K562 (cell line): ENCODE data around the gene BID. TPM values are rescaled to one million over a fixed set of nuclear protein-coding genes. Genes with fewer than 3 reads are reported as not detected.
A peak's percentile ranks its signal among the peaks of the same experiment; 100 is the strongest.

Experiments
- CBFA2T3 ChIP-seq: fragments of 450-650 bp; IDR thresholded peaks from 2 replicates; pipeline ENCODE4 v1.6.1; 2017
- CREB1 ChIP-seq, 2 experiments: sonication (generic) in 1 of 2; formaldehyde crosslinking in 1 of 2; IDR thresholded peaks; 2 replicates each; pipeline versions ENCODE4 v1.6.1 to v1.8.0; 2012 to 2022; ENCODE audit warnings: inconsistent platforms in 1 of 2, mild to moderate bottlenecking in 1 of 2, missing genetic modification reagents in 1 of 2, moderate library complexity in 1 of 2
- EWSR1 ChIP-seq: fragments of 450-650 bp; IDR thresholded peaks from 2 replicates; pipeline ENCODE4 v1.6.1; 2018; ENCODE audit warnings: borderline replicate concordance, mild to moderate bottlenecking, low read depth, moderate library complexity; ENCODE audit not compliant: partially characterized antibody
- HNRNPLL ChIP-seq: fragments of 200-400 bp; formaldehyde crosslinking; IDR thresholded peaks from 2 replicates; pipeline ENCODE4 v1.6.1; 2017; ENCODE audit warnings: low read length, low read depth, mild to moderate bottlenecking; ENCODE audit not compliant: poor library complexity, severe bottlenecking
- JUND ChIP-seq, 2 experiments: IDR thresholded peaks; 2 replicates in 1 of 2; 3 replicates in 1 of 2; pipeline ENCODE4 v1.6.1; 2011; ENCODE audit warnings: borderline replicate concordance in 2 of 2, low read depth in 2 of 2, low read length in 2 of 2, improper control_type of control experiment in 1 of 2, missing biosample characterization in 1 of 2, missing genetic modification characterization in 1 of 2, missing genetic modification reagents in 1 of 2
- KLF13 ChIP-seq: fragments of 450-650 bp; IDR thresholded peaks from 2 replicates; pipeline ENCODE4 v1.6.1; 2016; ENCODE audit warnings: missing genetic modification characterization, low read depth, mild to moderate bottlenecking, missing compliant biosample characterization, moderate library complexity, borderline replicate concordance
- MED1 ChIP-seq: sonication (generic); formaldehyde crosslinking; IDR thresholded peaks from 2 replicates; pipeline ENCODE4 v1.8.1; 2023; ENCODE audit warnings: missing genetic modification reagents, borderline replicate concordance
- NCOA2 ChIP-seq, 2 experiments: fragments of 450-650 bp; IDR thresholded peaks; 2 replicates each; pipeline ENCODE4 v1.6.1; 2018; ENCODE audit warnings: mild to moderate bottlenecking in 2 of 2, moderate library complexity in 1 of 2; ENCODE audit not compliant: partially characterized antibody in 2 of 2
- PTTG1 ChIP-seq: fragments of 450-650 bp; IDR thresholded peaks from 2 replicates; pipeline ENCODE4 v1.6.1; 2016; ENCODE audit warnings: low read depth, mild to moderate bottlenecking, missing genetic modification characterization, missing compliant biosample characterization
- RAD21 ChIP-seq, 2 experiments: fragments of 250-450 bp in 1 of 2; fragments of 450-650 bp in 1 of 2; sonication (Bioruptor Pico) in 1 of 2; formaldehyde crosslinking in 1 of 2; IDR thresholded peaks in 1 of 2; conservative IDR thresholded peaks in 1 of 2; 2 replicates each; pipeline versions ENCODE4 v1.4.0 to v1.8.0; 2020 to 2022; ENCODE audit warnings: mild to moderate bottlenecking in 2 of 2, moderate library complexity in 1 of 2
- RCOR1 ChIP-seq, 2 experiments: IDR thresholded peaks; 2 replicates each; pipeline ENCODE4 v1.6.1; 2012; ENCODE audit warnings: low read depth in 2 of 2, low read length in 2 of 2, borderline replicate concordance in 1 of 2, improper control_type of control experiment in 1 of 2
- SAP30 ChIP-seq: fragments of 200-600 bp; sonication (generic); IDR thresholded peaks from 2 replicates; pipeline ENCODE4 v1.6.1; 2012; ENCODE audit warnings: borderline replicate concordance, low read depth, mild to moderate bottlenecking, moderate library complexity, low read length, control low read depth, inconsistent platforms; ENCODE audit not compliant: insufficient read depth, poor library complexity, severe bottlenecking
- SMAD4 ChIP-seq: fragments of 250-450 bp; sonication (Bioruptor Pico); conservative IDR thresholded peaks from 2 replicates; pipeline ENCODE4 v1.8.0; 2021; ENCODE audit warnings: inconsistent platforms, mild to moderate bottlenecking, moderate library complexity
- TRIM28 ChIP-seq: fragments of 450-650 bp; IDR thresholded peaks from 2 replicates; pipeline ENCODE4 v1.6.1; 2017
- USF1 ChIP-seq: sonication (generic); formaldehyde crosslinking; IDR thresholded peaks from 2 replicates; pipeline ENCODE4 v1.9.0; 2022; ENCODE audit warnings: mild to moderate bottlenecking, missing genetic modification reagents
- YY1 ChIP-seq, 3 experiments: IDR thresholded peaks; 2 replicates each; pipeline ENCODE4 v1.6.1; 2011; ENCODE audit warnings: low read length in 2 of 3, mild to moderate bottlenecking in 2 of 3, moderate library complexity in 2 of 3, borderline replicate concordance in 1 of 3, control low read depth in 1 of 3, low read depth in 1 of 3; ENCODE audit not compliant: insufficient read depth in 3 of 3, insufficient replicate concordance in 2 of 3, control insufficient read depth in 1 of 3, insufficient read length in 1 of 3; ENCODE audit errors: extremely low read depth in 1 of 3
- ZNF124 ChIP-seq: sonication (generic); formaldehyde crosslinking; IDR thresholded peaks from 2 replicates; pipeline ENCODE4 v1.8.1; 2022; ENCODE audit warnings: missing genetic modification reagents
- ZNF165 ChIP-seq: fragments of 250-450 bp; sonication (Bioruptor Pico); IDR thresholded peaks from 2 replicates; pipeline ENCODE4 v1.4.0; 2020; ENCODE audit warnings: borderline replicate concordance
- ZNF764 ChIP-seq: fragments of 250-450 bp; sonication (Bioruptor Pico); IDR thresholded peaks from 2 replicates; pipeline ENCODE4 v1.4.0; 2020; ENCODE audit warnings: low read depth, mild to moderate bottlenecking, moderate library complexity
- polyA plus RNA-seq, 8 experiments: library from polyadenylated mRNA; depleted of rRNA in 4 of 8; stranded (reverse) in 5 of 8; unstranded in 3 of 8; fragments of >200 nt; fragmentation: Nextera tagmentation in 2 of 8; fragmentation: Illumina TruSeq in 1 of 8; extraction: Ambion mirVana in 2 of 8; extraction: Trizol in 1 of 8; gene quantifications; 2 replicates each; pipeline versions ENCODE4 v1.2.1 to v1.2.3, GENCODE V29; 2011 to 2014; ENCODE audit warnings: inconsistent platforms in 1 of 8, missing spikeins in 1 of 8
- total RNA-seq, 7 experiments: library from RNA; depleted of rRNA in 6 of 7; stranded (reverse); fragments of >200 nt in 6 of 7; fragmentation: Illumina TruSeq in 2 of 7; extraction: Trizol in 2 of 7; gene quantifications; 2 replicates each; pipeline versions ENCODE4 v1.2.1 to v1.2.3, GENCODE V29; 2011 to 2021; ENCODE audit warnings: low replicate concordance in 1 of 7
- TF ChIP-seq, protein P1 (sequence below): sonication (generic); IDR thresholded peaks from 2 replicates; pipeline ENCODE4 v1.6.1; 2016
- TF ChIP-seq, protein P2 (sequence below): sonication (generic); formaldehyde crosslinking; IDR thresholded peaks from 2 replicates; pipeline ENCODE4 v1.5.0; 2020; ENCODE audit warnings: missing genetic modification reagents
- TF ChIP-seq, protein P3 (sequence below): fragments of 450-650 bp; IDR thresholded peaks from 2 replicates; pipeline ENCODE4 v1.6.1; 2016; ENCODE audit warnings: low read depth, mild to moderate bottlenecking, moderate library complexity

Gene BID
- total and polyA plus RNA-seq, 9 of the 15 experiments (the other 6 are each of a cell fraction or from before 2014, with no cell fraction given) = 5.2 to 209 (median 63.7) TPM

- no peak for TF ChIP-seq ZNF124 (CRISPR knock-in tag)
- peak; percentile 78 for TF ChIP-seq TRIM28
- peak; percentile 88 for TF ChIP-seq USF1
- no peak for TF ChIP-seq NCOA2 (IDR thresholded peaks at IDR 0.05; ENCODE audit: partially characterized antibody in 2 of 2)
- peak; percentile 92 for TF ChIP-seq CBFA2T3
- TF ChIP-seq SAP30 = no peak
- 0 out of 2 replicates have a peak, but pooled peaks have one; percentile 45 for TF ChIP-seq JUND (IDR thresholded peaks at IDR 0.05; ENCODE audit: borderline replicate concordance, low read depth, low read length)
- no peak; the same call in 2 of the 3 replicates for TF ChIP-seq JUND (tag; IDR thresholded peaks at IDR 0.05; ENCODE audit: borderline replicate concordance, low read depth, low read length)
- no peak for TF ChIP-seq ZNF165
- TF ChIP-seq KLF13 = peak; percentile 72
- TF ChIP-seq, protein P1, sequence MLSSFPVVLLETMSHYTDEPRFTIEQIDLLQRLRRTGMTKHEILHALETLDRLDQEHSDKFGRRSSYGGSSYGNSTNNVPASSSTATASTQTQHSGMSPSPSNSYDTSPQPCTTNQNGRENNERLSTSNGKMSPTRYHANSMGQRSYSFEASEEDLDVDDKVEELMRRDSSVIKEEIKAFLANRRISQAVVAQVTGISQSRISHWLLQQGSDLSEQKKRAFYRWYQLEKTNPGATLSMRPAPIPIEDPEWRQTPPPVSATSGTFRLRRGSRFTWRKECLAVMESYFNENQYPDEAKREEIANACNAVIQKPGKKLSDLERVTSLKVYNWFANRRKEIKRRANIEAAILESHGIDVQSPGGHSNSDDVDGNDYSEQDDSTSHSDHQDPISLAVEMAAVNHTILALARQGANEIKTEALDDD = no peak
- TF ChIP-seq, protein P2, sequence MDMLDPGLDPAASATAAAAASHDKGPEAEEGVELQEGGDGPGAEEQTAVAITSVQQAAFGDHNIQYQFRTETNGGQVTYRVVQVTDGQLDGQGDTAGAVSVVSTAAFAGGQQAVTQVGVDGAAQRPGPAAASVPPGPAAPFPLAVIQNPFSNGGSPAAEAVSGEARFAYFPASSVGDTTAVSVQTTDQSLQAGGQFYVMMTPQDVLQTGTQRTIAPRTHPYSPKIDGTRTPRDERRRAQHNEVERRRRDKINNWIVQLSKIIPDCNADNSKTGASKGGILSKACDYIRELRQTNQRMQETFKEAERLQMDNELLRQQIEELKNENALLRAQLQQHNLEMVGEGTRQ (CRISPR knock-in tag) = peak; percentile 59; the same call in 1 of the 2 replicates
- no peak for TF ChIP-seq ZNF764 (CRISPR knock-in tag)
- TF ChIP-seq HNRNPLL = no peak
- TF ChIP-seq SMAD4 (CRISPR knock-in tag) = peak; percentile 81
- TF ChIP-seq, protein P3, sequence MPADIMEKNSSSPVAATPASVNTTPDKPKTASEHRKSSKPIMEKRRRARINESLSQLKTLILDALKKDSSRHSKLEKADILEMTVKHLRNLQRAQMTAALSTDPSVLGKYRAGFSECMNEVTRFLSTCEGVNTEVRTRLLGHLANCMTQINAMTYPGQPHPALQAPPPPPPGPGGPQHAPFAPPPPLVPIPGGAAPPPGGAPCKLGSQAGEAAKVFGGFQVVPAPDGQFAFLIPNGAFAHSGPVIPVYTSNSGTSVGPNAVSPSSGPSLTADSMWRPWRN = peak; percentile 71
- no peak for TF ChIP-seq MED1 (CRISPR knock-in tag)
- TF ChIP-seq RCOR1 (IDR thresholded peaks at IDR 0.05; ENCODE audit: borderline replicate concordance in 1 of 2, low read depth in 2 of 2, low read length in 2 of 2) = peak; percentile 28 to 47; a peak in 2 of 4 replicates
- TF ChIP-seq PTTG1 = no peak
- TF ChIP-seq YY1 (IDR thresholded peaks at IDR 0.05; ENCODE audit: borderline replicate concordance in 1 of 3, control insufficient read depth in 1 of 3, extremely low read depth in 1 of 3, insufficient read depth in 3 of 3, insufficient read length in 1 of 3, insufficient replicate concordance in 2 of 3, low read depth in 1 of 3, low read length in 2 of 3) = peak in 2 of 3 experiments; percentile 83 to 93
- no peak for TF ChIP-seq CREB1 (IDR thresholded peaks at IDR 0.05)
- peak; percentile 63; the same call in 1 of the 2 replicates for TF ChIP-seq CREB1 (CRISPR knock-in tag; IDR thresholded peaks at IDR 0.05)
- TF ChIP-seq RAD21 (CRISPR knock-in tag; conservative IDR thresholded peaks at IDR 0.05 in 1 of 2, IDR thresholded peaks at IDR 0.05 in 1 of 2) = no peak
- TF ChIP-seq EWSR1 = no peak
These were observed 12.3 kb upstream of the BID start (continued) for GRCh38 chr22:17786435-17787161.
